ENCODE results near the gene NCK2. TPM values are rescaled to one million over a fixed set of nuclear protein-coding genes. Genes with fewer than 3 reads are reported as not detected.
"Not testable (repeated sequence)": the region's sequence is repeated elsewhere in the genome, so short reads cannot be mapped to it uniquely, and the experiment has no call there.

Gene NCK2
- total RNA-seq, 4 donors from 2014 or later, result 32.6 to 43.7 (median 38.7) TPM

DNA sequence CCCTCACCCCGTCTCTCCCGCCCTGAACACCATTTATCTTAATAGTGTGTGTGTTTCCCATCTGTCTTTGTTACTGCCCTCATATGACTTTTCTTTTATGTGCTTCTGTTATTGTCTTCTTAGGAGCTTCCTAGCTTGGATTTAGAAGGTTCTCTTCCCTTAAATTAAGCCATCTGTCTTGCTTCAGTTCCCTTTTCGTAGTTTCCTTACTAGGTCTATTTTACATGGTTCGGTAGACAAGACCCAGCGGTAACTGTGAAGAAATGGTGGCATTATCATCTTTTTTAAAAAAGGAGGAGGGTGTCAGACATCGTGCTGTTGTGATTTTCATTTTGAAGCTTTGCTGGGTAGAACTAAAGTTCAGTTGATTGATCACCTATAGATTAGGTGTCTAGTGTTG lies 10.3 kb downstream of the NCK2 start:
- DNase-seq (ENCODE audit: low spot score), result no peak
- ATAC-seq (ENCODE audit: low FRiP score), result no peak
- TF ChIP-seq CTCF (IDR thresholded peaks at IDR 0.05), result no peak

GRCh38 chr2:105755895-105756294 lies 11.2 kb downstream of the NCK2 start:
- DNase-seq (ENCODE audit: low spot score), result no peak
- no peak for TF ChIP-seq CTCF (IDR thresholded peaks at IDR 0.05)
- ATAC-seq (ENCODE audit: low FRiP score), result no peak

DNA sequence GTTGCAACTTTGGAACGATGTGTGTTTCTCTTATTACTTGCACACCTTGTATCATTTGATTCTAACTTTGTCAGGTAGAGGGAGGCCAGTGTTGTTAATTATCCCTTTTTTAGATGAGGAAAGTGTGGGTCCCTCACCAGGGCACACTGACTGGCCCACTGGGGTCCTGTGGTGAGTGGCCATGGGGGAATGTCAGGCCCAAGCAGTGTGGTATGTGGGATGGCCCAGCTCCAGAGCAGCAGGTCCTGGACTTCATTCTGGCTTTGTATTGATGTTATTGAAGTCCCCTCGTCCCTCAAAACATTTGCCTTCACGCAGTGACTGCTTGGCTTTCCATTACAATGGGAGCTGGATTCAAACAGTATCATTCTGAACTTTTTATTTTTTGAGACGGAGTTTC lies 11.7 kb downstream of the NCK2 start:
- TF ChIP-seq CTCF (IDR thresholded peaks at IDR 0.05), result no peak
- DNase-seq (ENCODE audit: low spot score) (no peak), ATAC-seq (ENCODE audit: low FRiP score) (no peak)

- ATAC-seq (ENCODE audit: low FRiP score); DNase-seq (ENCODE audit: low spot score): not testable (repeated sequence)
Measured at GRCh38 chr2:105756865-105757264, 12.2 kb downstream of the NCK2 start.

DNA sequence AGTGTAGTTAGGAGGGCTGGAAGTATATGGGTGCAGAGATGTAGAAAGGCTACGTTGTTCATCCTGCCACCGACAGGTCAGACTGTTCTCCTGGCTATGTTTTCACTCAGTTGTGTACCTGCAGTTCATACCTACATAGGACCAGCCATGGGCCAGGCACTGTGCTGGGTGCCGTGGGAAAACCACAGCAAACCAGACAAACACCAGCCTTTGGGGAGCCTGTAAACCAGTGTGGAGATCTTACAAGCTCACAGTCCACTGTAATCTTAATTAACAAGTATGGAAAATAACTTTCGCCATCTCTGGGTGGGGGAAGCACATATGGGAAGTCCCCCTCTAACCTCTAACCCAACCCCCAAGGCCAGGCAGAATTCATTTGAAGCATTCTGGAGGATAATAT lies 12.7 kb downstream of the NCK2 start:
- TF ChIP-seq CTCF (IDR thresholded peaks at IDR 0.05), result no peak
- ATAC-seq (ENCODE audit: low FRiP score), result no peak
- no peak for DNase-seq (ENCODE audit: low spot score)

DNA sequence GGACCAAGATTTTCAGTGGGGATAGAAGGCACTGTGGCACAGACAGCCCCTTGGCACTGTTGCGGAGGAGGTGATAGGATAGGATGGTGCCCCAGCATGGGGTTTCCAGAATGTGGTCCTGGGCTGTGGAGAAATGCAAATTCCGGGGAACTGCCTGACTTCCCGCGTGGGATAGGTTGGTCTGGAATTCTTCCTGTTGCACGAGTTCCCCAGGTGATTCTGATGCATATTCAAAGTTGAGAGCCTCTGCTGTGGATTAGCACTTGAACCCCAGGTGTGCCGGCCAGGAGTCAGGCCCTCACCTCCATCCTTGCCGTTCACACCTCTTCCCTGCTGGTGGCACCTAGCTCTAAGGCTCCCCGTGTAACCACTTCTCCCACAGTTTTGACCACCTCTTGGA lies 15.5 kb downstream of the NCK2 start:
- TF ChIP-seq CTCF (IDR thresholded peaks at IDR 0.05), result no peak
- DNase-seq (ENCODE audit: low spot score) (no peak), ATAC-seq (ENCODE audit: low FRiP score) (no peak)

- ATAC-seq (ENCODE audit: low FRiP score) (peak; percentile 47), DNase-seq (ENCODE audit: low spot score) (no peak)
- no peak for TF ChIP-seq CTCF (IDR thresholded peaks at IDR 0.05)
Measured at GRCh38 chr2:105760639-105761337, 16.1 kb downstream of the NCK2 start.
